B cell (primary cell): ENCODE measurements around the gene COL26A1. TPM values are rescaled to one million over a fixed set of nuclear protein-coding genes. Genes with fewer than 3 reads are reported as not detected.

Experiments used
- ATAC-seq: fragments of 200-7000 bp; cut with Tn5 transposase; one replicate; pipeline ENCODE4 v1.10.0; 2021; ENCODE audit warnings: low read depth, mild to moderate bottlenecking, moderate number of reproducible peaks, moderate library complexity
- CTCF ChIA-PET: fragments of 350-600 bp; sonication (Branson Sonifier 250); formaldehyde crosslinking; loops from one replicate; lab custom pipeline; 2021; ENCODE audit warnings: antibody characterized with exemption, inconsistent platforms; lab: Charles Lee
- POLR2A ChIA-PET: fragments of 350-600 bp; sonication (Branson Sonifier 250); formaldehyde crosslinking; loops from one replicate; lab custom pipeline; 2021; ENCODE audit warnings: antibody characterized with exemption; lab: Charles Lee
- DNase-seq: peaks from one replicate; pipeline ENCODE4 v3.0.0; 2013
- H2AFZ ChIP-seq: 2 replicates; pipeline ENCODE4 v1.6.1; 2012; ENCODE audit warnings: mild to moderate bottlenecking, low read depth, low read length; ENCODE audit not compliant: insufficient read depth, poor library complexity, severe bottlenecking
- H3K27ac ChIP-seq, 2 donors: 1 replicate in 1 of 2; 2 replicates in 1 of 2; pipeline ENCODE4 v1.5.1; 2012 to 2013; ENCODE audit warnings: low read length in 2 of 2, mild to moderate bottlenecking in 2 of 2, moderate library complexity in 1 of 2
- H3K27me3 ChIP-seq, 4 experiments: fragments of 200-600 bp in 1 of 4; sonication (generic) in 1 of 4; replicated peaks in 1 of 4; 1 replicate in 2 of 4; 2 replicates in 2 of 4; pipeline versions ENCODE4 v1.6.1 to v1.7.0; 2013 to 2016; ENCODE audit warnings: low read length in 3 of 4, mild to moderate bottlenecking in 2 of 4, mixed read lengths in 1 of 4, moderate library complexity in 1 of 4; ENCODE audit not compliant: insufficient read depth in 4 of 4, control insufficient read depth in 3 of 4; ENCODE audit errors: control extremely low read depth in 1 of 4
- H3K36me3 ChIP-seq, 2 experiments: replicated peaks in 1 of 2; 1 replicate in 1 of 2; 2 replicates in 1 of 2; pipeline versions ENCODE4 v1.6.1 to v1.7.1; 2013; ENCODE audit warnings: low read length in 1 of 2; ENCODE audit not compliant: insufficient read depth in 2 of 2, control insufficient read depth in 1 of 2; ENCODE audit errors: control extremely low read depth in 1 of 2, extremely low read depth in 1 of 2
- H3K4me1 ChIP-seq, 2 donors: fragments of 200-600 bp in 1 of 2; sonication (generic) in 1 of 2; 1 replicate in 1 of 2; 2 replicates in 1 of 2; pipeline versions ENCODE4 v1.5.1 to v1.6.1; 2013 to 2017; ENCODE audit warnings: low read length in 2 of 2; ENCODE audit not compliant: control insufficient read depth in 2 of 2, insufficient read depth in 2 of 2
- H3K4me2 ChIP-seq: replicated peaks from 2 replicates; pipeline ENCODE3; 2012; ENCODE audit warnings: mild to moderate bottlenecking, low read depth, low read length; ENCODE audit not compliant: poor library complexity, severe bottlenecking
- H3K4me3 ChIP-seq, 5 experiments: fragments of 200-600 bp in 1 of 5; sonication (generic) in 1 of 5; 1 replicate in 3 of 5; 2 replicates in 2 of 5; pipeline versions ENCODE4 v1.5.1 to v1.7.0; 2011 to 2016; ENCODE audit warnings: low read length in 4 of 5, mild to moderate bottlenecking in 4 of 5, low read depth in 2 of 5, control low read depth in 1 of 5, moderate library complexity in 1 of 5; ENCODE audit not compliant: insufficient read depth in 1 of 5; ENCODE audit errors: control extremely low read depth in 1 of 5, extremely low read depth in 1 of 5
- H3K79me2 ChIP-seq: fragments of 200-600 bp; sonication (generic); one replicate; pipeline ENCODE4 v1.6.0; 2016; ENCODE audit warnings: low read length; ENCODE audit not compliant: control insufficient read depth, insufficient read depth
- H3K9ac ChIP-seq: fragments of 200-600 bp; sonication (generic); 2 replicates; pipeline ENCODE4 v1.6.1; 2017; ENCODE audit warnings: mild to moderate bottlenecking, low read length, moderate library complexity
- H3K9me3 ChIP-seq, 3 donors: one replicate each; pipeline versions ENCODE4 v1.6.1 to v1.7.1; 2013; ENCODE audit warnings: low read length in 2 of 3; ENCODE audit not compliant: control insufficient read depth in 2 of 3, insufficient read depth in 1 of 3; ENCODE audit errors: control extremely low read depth in 1 of 3
- H4K20me1 ChIP-seq: 2 replicates; pipeline ENCODE4 v1.6.0; 2012; ENCODE audit warnings: mild to moderate bottlenecking, low read length; ENCODE audit not compliant: insufficient read depth, control insufficient read depth, poor library complexity, severe bottlenecking
- H3K27ac Mint-ChIP-seq: one replicate; pipeline ENCODE4 v1.8.0; 2021; ENCODE audit warnings: mixed read lengths
- H3K27me3 Mint-ChIP-seq: one replicate; pipeline ENCODE4 v1.8.0; 2021; ENCODE audit warnings: mixed read lengths
- H3K4me1 Mint-ChIP-seq: one replicate; pipeline ENCODE4 v1.8.0; 2021; ENCODE audit warnings: mixed read lengths
- H3K4me3 Mint-ChIP-seq: one replicate; pipeline ENCODE4 v1.8.0; 2021; ENCODE audit warnings: mixed read lengths
- H3K9me3 Mint-ChIP-seq: one replicate; pipeline ENCODE4 v1.8.0; 2022; ENCODE audit warnings: mixed read lengths; ENCODE audit not compliant: insufficient read depth
- EZH2 ChIP-seq: IDR thresholded peaks from 2 replicates; pipeline ENCODE4 v1.6.1; 2012; ENCODE audit warnings: borderline replicate concordance, low read depth, mild to moderate bottlenecking, moderate library complexity, low read length; ENCODE audit not compliant: insufficient read depth, poor library complexity, severe bottlenecking
- WGBS: methylation state at CpG from one replicate; pipeline ENCODE4 v1.1.5; 2013; ENCODE audit warnings: missing lambda C conversion rate; ENCODE audit not compliant: insufficient coverage; 5-methylcytosine and 5-hydroxymethylcytosine counted together
- intact Hi-C: fragments of 100-400 bp; cut with micrococcal nuclease; formaldehyde crosslinking; loops from one replicate; pipeline ENCODE4 v1.10.0; 2022
- polyA plus RNA-seq: library from polyadenylated mRNA; depleted of rRNA; stranded (reverse); fragments of >200 nt; gene quantifications from 2 replicates; pipeline ENCODE4 v1.2.3, GENCODE V29; 2012
- total RNA-seq, 2 donors: library from RNA; stranded (reverse); fragments of 120-200 nt in 1 of 2; gene quantifications; 1 replicate in 1 of 2; 2 replicates in 1 of 2; pipeline versions ENCODE4 v1.2.3 to v1.2.4, GENCODE V29; 2013 to 2022
- TF ChIP-seq, protein P1 (sequence below): fragments of 200-600 bp; IDR thresholded peaks from one replicate; pipeline ENCODE4 v1.8.0; 2022; ENCODE audit warnings: antibody characterized with exemption, mild to moderate bottlenecking

Gene COL26A1
- total and polyA plus RNA-seq, 2 donors (not counting 1 experiment from before 2014, with no cell fraction given): not detected

DNA sequence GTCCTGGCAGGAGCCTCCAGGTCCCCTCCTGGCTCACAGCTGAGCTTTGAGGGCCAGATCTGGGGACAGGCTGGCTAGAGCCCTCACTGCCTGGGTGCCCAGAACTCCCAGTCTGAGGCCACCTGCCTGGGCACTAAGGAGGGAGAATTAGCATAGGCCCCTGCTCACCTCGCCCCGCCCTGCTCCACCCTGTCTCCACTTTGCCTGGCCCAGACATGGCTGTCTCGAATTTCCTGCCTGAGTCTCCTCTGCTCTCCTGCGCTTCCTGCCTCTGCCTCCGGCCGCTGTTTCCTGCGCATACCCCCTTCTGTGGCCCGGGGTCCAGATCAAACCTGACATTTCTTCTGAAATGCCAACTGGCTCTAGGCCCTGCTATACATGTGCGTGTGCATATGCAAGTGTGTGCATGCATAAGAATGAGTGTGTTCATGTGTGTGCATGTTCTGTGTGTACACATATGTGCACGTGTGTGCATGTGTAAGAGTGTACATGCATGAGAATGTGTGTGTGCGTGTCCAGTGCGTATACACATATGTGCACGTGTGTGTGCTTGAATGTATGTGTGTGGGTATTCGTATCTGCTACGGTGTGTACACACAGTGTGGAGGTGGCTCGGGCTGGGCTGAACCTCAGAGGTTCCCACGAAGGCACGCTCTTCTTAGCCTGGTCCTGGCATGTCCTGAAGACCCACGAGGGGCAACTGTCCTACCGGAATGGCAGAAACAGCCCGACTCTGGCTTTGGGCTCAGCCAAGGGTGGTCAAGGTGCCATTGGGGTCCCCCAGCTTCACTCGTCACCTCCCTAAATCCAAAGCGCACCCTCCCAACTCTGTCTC is 201.5 kb downstream of the COL26A1 start:
- 65% methylated on average over 22 of the region's 23 CpGs for WGBS
- Histone ChIP-seq H3K4me1 (no peaks in the 10 kb centered on the region), H3K4me2 (no peak overlapping the region), H4K20me1 (no peaks in the 10 kb centered on the region), H3K4me3 (no peak overlapping the region), H3K9ac (no peak overlapping the region), H3K27ac (no peak overlapping the region), H3K9me3 (peaks cover 0 to 25% (median 2%) of the 10 kb centered on the region in 3 donors), H3K79me2 (no peaks in the 10 kb centered on the region), H2AFZ (no peak overlapping the region), H3K36me3 (no peaks in the 10 kb centered on the region), H3K27me3 (peaks cover 0 to 8% (median 0%) of the 10 kb centered on the region in 4 experiments)
- peaks cover 2% of the 10 kb centered on the region for H3K9me3 Mint-ChIP-seq
- CTCF ChIA-PET: no interaction called here
- TF ChIP-seq, protein P1, sequence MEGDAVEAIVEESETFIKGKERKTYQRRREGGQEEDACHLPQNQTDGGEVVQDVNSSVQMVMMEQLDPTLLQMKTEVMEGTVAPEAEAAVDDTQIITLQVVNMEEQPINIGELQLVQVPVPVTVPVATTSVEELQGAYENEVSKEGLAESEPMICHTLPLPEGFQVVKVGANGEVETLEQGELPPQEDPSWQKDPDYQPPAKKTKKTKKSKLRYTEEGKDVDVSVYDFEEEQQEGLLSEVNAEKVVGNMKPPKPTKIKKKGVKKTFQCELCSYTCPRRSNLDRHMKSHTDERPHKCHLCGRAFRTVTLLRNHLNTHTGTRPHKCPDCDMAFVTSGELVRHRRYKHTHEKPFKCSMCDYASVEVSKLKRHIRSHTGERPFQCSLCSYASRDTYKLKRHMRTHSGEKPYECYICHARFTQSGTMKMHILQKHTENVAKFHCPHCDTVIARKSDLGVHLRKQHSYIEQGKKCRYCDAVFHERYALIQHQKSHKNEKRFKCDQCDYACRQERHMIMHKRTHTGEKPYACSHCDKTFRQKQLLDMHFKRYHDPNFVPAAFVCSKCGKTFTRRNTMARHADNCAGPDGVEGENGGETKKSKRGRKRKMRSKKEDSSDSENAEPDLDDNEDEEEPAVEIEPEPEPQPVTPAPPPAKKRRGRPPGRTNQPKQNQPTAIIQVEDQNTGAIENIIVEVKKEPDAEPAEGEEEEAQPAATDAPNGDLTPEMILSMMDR: no peak
- no peak for TF ChIP-seq EZH2
- ATAC-seq (no peak), DNase-seq (no peak)
- intact Hi-C loops: no loop called here
- H3K4me3 Mint-ChIP-seq: no peak overlapping the region
- POLR2A ChIA-PET: no interaction called here
- H3K27me3 Mint-ChIP-seq: peaks cover 8% of the 10 kb centered on the region
- no peak overlapping the region for H3K27ac Mint-ChIP-seq
- no peaks in the 10 kb centered on the region for H3K4me1 Mint-ChIP-seq

DNA sequence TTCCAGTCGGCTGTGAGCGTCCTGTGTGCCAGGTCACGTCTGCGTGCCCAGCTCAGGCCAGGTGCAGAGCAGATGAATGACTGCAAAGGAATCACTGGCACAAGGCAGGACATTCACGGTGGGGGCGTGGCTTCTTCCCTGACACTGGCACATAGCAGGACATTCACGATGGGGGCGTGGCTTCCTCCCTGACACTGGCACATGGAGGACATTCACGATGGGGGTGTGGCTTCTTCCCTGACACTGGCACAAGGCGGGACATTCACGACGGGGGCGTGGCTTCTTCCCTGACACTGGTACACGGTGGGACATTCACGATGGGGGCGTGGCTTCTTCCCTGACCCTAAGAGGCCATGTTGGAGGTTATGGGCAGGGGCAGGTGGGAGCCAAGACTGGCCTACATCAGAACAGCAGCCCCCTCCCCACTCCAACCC is 202.1 kb downstream of the COL26A1 start:
- intact Hi-C loops: no loop called here
- H3K27ac ChIP-seq: no peak overlapping the region
- CTCF ChIA-PET: no interaction called here

More for the DNA sequence above, 202.1 kb downstream of the COL26A1 start:
- H4K20me1 ChIP-seq: no peaks in the 10 kb centered on the region
- Mint-ChIP-seq H3K4me3 (no peak overlapping the region), H3K9me3 (peaks cover 2% of the 10 kb centered on the region), H3K27ac (no peak overlapping the region), H3K4me1 (no peaks in the 10 kb centered on the region), H3K27me3 (peaks cover 8% of the 10 kb centered on the region)
- 69% methylated on average over 9 of the region's 16 CpGs for WGBS
- no peak overlapping the region for H3K4me3 ChIP-seq
- DNase-seq (no peak), ATAC-seq (no peak)
- no peaks in the 10 kb centered on the region for H3K79me2 ChIP-seq
- H3K9me3 ChIP-seq: peaks cover 0 to 19% (median 2%) of the 10 kb centered on the region in 3 donors
- H2AFZ ChIP-seq: no peak overlapping the region
- H3K4me1 ChIP-seq: no peaks in the 10 kb centered on the region
- POLR2A ChIA-PET: no interaction called here
- H3K27me3 ChIP-seq: peaks cover 0 to 8% (median 0%) of the 10 kb centered on the region in 4 experiments
- no peak overlapping the region for H3K9ac ChIP-seq
- TF ChIP-seq, protein P1: no peak
- TF ChIP-seq EZH2: no peak
- H3K36me3 ChIP-seq: no peaks in the 10 kb centered on the region
- no peak overlapping the region for H3K4me2 ChIP-seq
